OCI-LY3 (cell line): ENCODE results near the gene OSBPL3.
"Not testable (repeated sequence)": the region's sequence is repeated elsewhere in the genome, so short reads cannot be mapped to it uniquely, and the experiment has no call there.

ENCODE experiments used
- CTCF ChIP-seq: fragments of 200-600, 300-600 bp; sonication (generic); IDR thresholded peaks from 2 replicates; pipeline ENCODE4 v1.5.1; 2014; ENCODE audit warnings: antibody characterized with exemption, low read length, low read depth
- EZH2phosphoT487 ChIP-seq: fragments of 200-600 bp; shearing (Covaris generic); IDR thresholded peaks from 2 replicates; pipeline ENCODE4 v1.6.1; 2018; ENCODE audit warnings: antibody characterized with exemption, mixed run types, low read depth

- TF ChIP-seq CTCF, EZH2phosphoT487: not testable (repeated sequence)
Observed at GRCh38 chr7:24903992-24904391, 76.0 kb downstream of the OSBPL3 start.
